WTC11 (cell line): ENCODE measurements around the gene SF3B2. TPM values are rescaled to one million over a fixed set of nuclear protein-coding genes. Genes with fewer than 3 reads are reported as not detected.

Experiments used
- ATAC-seq: fragments of 200-7000 bp; cut with Tn5 transposase; 2 replicates; pipeline ENCODE4 v1.10.0; 2021; ENCODE audit warnings: mild to moderate bottlenecking, moderate library complexity
- CTCF ChIA-PET: fragments of 300-600 bp; sonication (Branson Sonifier 250); formaldehyde crosslinking; loops from one replicate; lab custom pipeline; 2021; ENCODE audit warnings: antibody characterized with exemption; lab: Charles Lee
- POLR2A ChIA-PET: fragments of 350-600 bp; sonication (Branson Sonifier 250); formaldehyde crosslinking; loops from one replicate; lab custom pipeline; 2021; ENCODE audit warnings: antibody characterized with exemption; lab: Charles Lee
- DNase-seq: peaks from one replicate; pipeline ENCODE4 v3.0.0; 2021; ENCODE audit warnings: low spot score
- H3K27ac Mint-ChIP-seq: 2 replicates; pipeline ENCODE4 v1.8.0; 2021; ENCODE audit warnings: mixed read lengths
- H3K27me3 Mint-ChIP-seq: 2 replicates; pipeline ENCODE4 v1.8.0; 2021; ENCODE audit warnings: low read depth, mild to moderate bottlenecking, moderate library complexity, mixed read lengths
- H3K36me3 Mint-ChIP-seq: 2 replicates; pipeline ENCODE4 v1.8.0; 2021; ENCODE audit warnings: mixed read lengths
- H3K4me1 Mint-ChIP-seq: 2 replicates; pipeline ENCODE4 v1.8.0; 2022; ENCODE audit warnings: mixed read lengths
- H3K4me3 Mint-ChIP-seq: 2 replicates; pipeline ENCODE4 v1.8.0; 2021; ENCODE audit warnings: mild to moderate bottlenecking, moderate library complexity, mixed read lengths
- H3K9me3 Mint-ChIP-seq: 2 replicates; pipeline ENCODE4 v1.8.0; 2021; ENCODE audit warnings: mixed read lengths
- CBFB ChIP-seq: sonication (generic); formaldehyde crosslinking; IDR thresholded peaks from 2 replicates; pipeline ENCODE4 v1.8.1; 2022; ENCODE audit warnings: mild to moderate bottlenecking, low read depth, missing genetic modification reagents
- CTCF ChIP-seq: fragments of 200-600 bp; IDR thresholded peaks from 2 replicates; pipeline ENCODE4 v1.8.0; 2022; ENCODE audit warnings: antibody characterized with exemption
- E2F4 ChIP-seq: sonication (generic); formaldehyde crosslinking; IDR thresholded peaks from 2 replicates; pipeline ENCODE4 v1.8.1; 2022; ENCODE audit warnings: low read depth, mild to moderate bottlenecking, moderate library complexity, missing genetic modification reagents, borderline replicate concordance
- EMX1 ChIP-seq: fragments of 250-450 bp; sonication (Bioruptor Pico); IDR thresholded peaks from 2 replicates; pipeline ENCODE4 v1.8.0; 2021; ENCODE audit warnings: mild to moderate bottlenecking
- ESRRA ChIP-seq: sonication (generic); formaldehyde crosslinking; IDR thresholded peaks from 2 replicates; pipeline ENCODE4 v1.8.1; 2022; ENCODE audit warnings: mild to moderate bottlenecking, missing genetic modification reagents, borderline replicate concordance
- FOXP4 ChIP-seq: sonication (generic); formaldehyde crosslinking; IDR thresholded peaks from 2 replicates; pipeline ENCODE4 v1.8.0; 2022; ENCODE audit warnings: mild to moderate bottlenecking, missing genetic modification reagents
- KAT7 ChIP-seq: sonication (generic); formaldehyde crosslinking; IDR thresholded peaks from 2 replicates; pipeline ENCODE4 v1.8.1; 2023; ENCODE audit warnings: missing genetic modification reagents, mild to moderate bottlenecking, borderline replicate concordance
- MAX ChIP-seq: sonication (generic); formaldehyde crosslinking; IDR thresholded peaks from 2 replicates; pipeline ENCODE4 v1.8.0; 2022; ENCODE audit warnings: mild to moderate bottlenecking, missing genetic modification reagents
- PRDM15 ChIP-seq: sonication (generic); formaldehyde crosslinking; IDR thresholded peaks from 2 replicates; pipeline ENCODE4 v1.8.0; 2022; ENCODE audit warnings: missing genetic modification reagents
- RORB ChIP-seq: fragments of 250-450 bp; sonication (Bioruptor Pico); IDR thresholded peaks from 2 replicates; pipeline ENCODE4 v1.9.0; 2021; ENCODE audit warnings: mild to moderate bottlenecking
- SMAD4 ChIP-seq: sonication (generic); formaldehyde crosslinking; IDR thresholded peaks from 2 replicates; pipeline ENCODE4 v1.8.0; 2022; ENCODE audit warnings: mild to moderate bottlenecking, missing genetic modification reagents
- SOX15 ChIP-seq: fragments of 250-450 bp; sonication (Bioruptor Pico); IDR thresholded peaks from 2 replicates; pipeline ENCODE4 v1.9.0; 2021; ENCODE audit warnings: mild to moderate bottlenecking
- STAT6 ChIP-seq: sonication (generic); formaldehyde crosslinking; conservative IDR thresholded peaks from 2 replicates; pipeline ENCODE4 v1.8.1; 2023; ENCODE audit warnings: mild to moderate bottlenecking, low read depth, missing genetic modification reagents, moderate library complexity
- ZBTB43 ChIP-seq: sonication (generic); formaldehyde crosslinking; IDR thresholded peaks from 2 replicates; pipeline ENCODE4 v1.8.1; 2023; ENCODE audit warnings: mild to moderate bottlenecking, missing genetic modification reagents
- ZNF317 ChIP-seq: sonication (generic); formaldehyde crosslinking; IDR thresholded peaks from 2 replicates; pipeline ENCODE4 v1.8.1; 2023; ENCODE audit warnings: low read depth, mild to moderate bottlenecking, moderate library complexity, missing genetic modification reagents, borderline replicate concordance
- ZNF425 ChIP-seq: fragments of 250-450 bp; sonication (Bioruptor Pico); conservative IDR thresholded peaks from 2 replicates; pipeline ENCODE4 v1.9.0; 2021; ENCODE audit warnings: mild to moderate bottlenecking
- total RNA-seq: library from RNA; stranded (reverse); gene quantifications from 3 replicates; pipeline ENCODE4 v1.2.3, GENCODE V29; 2021

SF3B2 gene
- total RNA-seq, 1 experiment from 2014 or later = 295 TPM

GRCh38 chr11:66007201-66007634, 44.9 kb upstream of the SF3B2 start:
- no peak for TF ChIP-seq MAX
- no peak for TF ChIP-seq CTCF
- no peak for TF ChIP-seq FOXP4 (CRISPR knock-in tag)
- no peak for TF ChIP-seq CBFB (CRISPR knock-in tag)
- TF ChIP-seq SOX15 (CRISPR knock-in tag) = no peak
- no peak for TF ChIP-seq RORB
- TF ChIP-seq SMAD4 (CRISPR knock-in tag) = no peak
- no peak for TF ChIP-seq KAT7 (CRISPR knock-in tag)
- no peak for TF ChIP-seq E2F4 (CRISPR knock-in tag)
- no peak for TF ChIP-seq EMX1 (CRISPR knock-in tag)
- TF ChIP-seq STAT6 = no peak
- TF ChIP-seq ESRRA (CRISPR knock-in tag) = no peak
- TF ChIP-seq ZBTB43 = no peak
- TF ChIP-seq ZNF425 (CRISPR knock-in tag) = no peak
- no peak for TF ChIP-seq PRDM15
- no peak for TF ChIP-seq ZNF317
- POLR2A ChIA-PET = no interaction called here
- no peak overlapping the region for H3K27ac Mint-ChIP-seq
- CTCF ChIA-PET = interaction anchor here (0.6 to 1.7 kb wide), 5 partner anchors 14 to 227 kb away, joined by 4 to 6 read pairs (median 4); no protein-coding TSS in a partner anchor
- H3K4me3 Mint-ChIP-seq = no peak overlapping the region
- H3K27me3 Mint-ChIP-seq = peaks cover 19% of the 10 kb centered on the region
- peaks cover 17% of the 10 kb centered on the region for H3K4me1 Mint-ChIP-seq
- DNase-seq (no peak), ATAC-seq (peak; percentile 3; the same call in 1 of the 2 replicates)
- no peaks in the 10 kb centered on the region for H3K9me3 Mint-ChIP-seq
- peaks cover 15% of the 10 kb centered on the region for H3K36me3 Mint-ChIP-seq
